A549 treated with AZD9567 at 1 μM for 4 hours (cell line): ENCODE results near the gene CYGB. TPM values are rescaled to one million over a fixed set of nuclear protein-coding genes. Genes with fewer than 3 reads are reported as not detected.

ENCODE experiments used
- total RNA-seq: library from RNA; stranded (reverse); fragments of 200-300 nt; extraction: Qiagen RNA extraction; gene quantifications from 5 replicates; pipeline ENCODE4 v1.2.3, GENCODE V29; 2022; ENCODE audit not compliant: insufficient read depth

The CYGB gene
- 0.76 to 1.6 TPM (median 0.98 TPM) in 4 of 5 replicates, not detected in the other for total RNA-seq

GRCh38 chr17:76537578-76538280, at the start of gene CYGB:
Gene CYGB, minus strand, starts transcription at chr17:76537709. Its CDS starts 167 bp downstream, at chr17:76537542.

GRCh38 chr17:76585649-76586593, 48.4 kb upstream of the CYGB start, which contains the start of gene ST6GALNAC2:
Gene ST6GALNAC2, minus strand, starts transcription at chr17:76585860. Its CDS starts 52 bp downstream, at chr17:76585808.

GRCh38 chr17:76539631-76540271, 2.2 kb upstream of the CYGB start, which contains the start of gene PRCD:
Gene PRCD, plus strand, starts transcription at chr17:76540044. Its CDS starts 98 bp downstream, at chr17:76540142.

GRCh38 chr17:76501018-76501826, 36.3 kb downstream of the CYGB start, which contains the start of gene RHBDF2:
Gene RHBDF2, minus strand, starts transcription at chr17:76501423. Its CDS starts 19,899 bp downstream, at chr17:76481524.

Other genes with a start within 250 kb of the CYGB start
- 0.35 to 1.8 TPM (median 0.97 TPM) in 5 replicates for gene QRICH2, start 229.4 kb downstream of the CYGB start, total RNA-seq
- gene PRPSAP1, start 183.8 kb downstream of the CYGB start, total RNA-seq, result 54.4 to 85.5 TPM (median 63.9 TPM) in 5 replicates
- gene SPHK1, start 153.1 kb downstream of the CYGB start, total RNA-seq, result 26.4 to 48.0 TPM (median 41.0 TPM) in 5 replicates
- gene UBE2O, start 84.6 kb downstream of the CYGB start, total RNA-seq, result 25.7 to 33.1 TPM (median 32.3 TPM) in 5 replicates
- gene AANAT, start 70.1 kb downstream of the CYGB start, total RNA-seq, result 0.17 to 0.78 TPM (median 0.37 TPM) in 4 of 5 replicates, not detected in the other
- 52.5 to 68.3 TPM (median 63.8 TPM) in 5 replicates for gene RHBDF2, start 36.3 kb downstream of the CYGB start, total RNA-seq
- not detected in 5 replicates for gene PRCD, start 2.3 kb upstream of the CYGB start, total RNA-seq
- 0.32 to 0.53 TPM (median 0.45 TPM) in 4 of 5 replicates, not detected in the other for gene ST6GALNAC2, start 48.2 kb upstream of the CYGB start, total RNA-seq
- 0.21 to 1.6 TPM (median 0.45 TPM) in 5 replicates for gene ST6GALNAC1, start 106.0 kb upstream of the CYGB start, total RNA-seq
- gene MXRA7, start 173.3 kb upstream of the CYGB start, total RNA-seq, result 55.0 to 88.2 TPM (median 62.0 TPM) in 5 replicates
- gene JMJD6, start 188.9 kb upstream of the CYGB start, total RNA-seq, result 68.8 to 81.8 TPM (median 74.8 TPM) in 5 replicates
- gene METTL23, start 189.1 kb upstream of the CYGB start, total RNA-seq, result 61.4 to 78.9 TPM (median 62.2 TPM) in 5 replicates
- gene SRSF2, start 199.6 kb upstream of the CYGB start, total RNA-seq, result 457 to 511 TPM (median 473 TPM) in 5 replicates
- 20.5 to 31.5 TPM (median 20.8 TPM) in 5 replicates for gene MFSD11, start 200.4 kb upstream of the CYGB start, total RNA-seq